Activated CD8-positive, alpha-beta memory T cell treated with anti-CD3 and anti-CD28 coated beads for 36 hours (primary cell): Measurements from ENCODE around the gene CORO1C. TPM values are rescaled to one million over a fixed set of nuclear protein-coding genes. Genes with fewer than 3 reads are reported as not detected.

ENCODE experiments used
- CTCF ChIA-PET: fragments of 350-600 bp; sonication (Branson Sonifier 250); formaldehyde crosslinking; loops from one replicate; lab custom pipeline; 2021; ENCODE audit warnings: antibody characterized with exemption; lab: Charles Lee
- POLR2A ChIA-PET: fragments of 350-600 bp; sonication (Branson Sonifier 250); formaldehyde crosslinking; loops from one replicate; lab custom pipeline; 2021; ENCODE audit warnings: antibody characterized with exemption; lab: Charles Lee
- total RNA-seq, 2 experiments: library from RNA; stranded (reverse); gene quantifications; one replicate each; pipeline ENCODE4 v1.2.3, GENCODE V29; 2021

The CORO1C gene
- total RNA-seq, 2 experiments from 2014 or later = 71.0 to 78.7 TPM

- POLR2A ChIA-PET = interaction anchor here (0.6 to 6.0 kb wide), 5 partner anchors 18 to 75 kb away, joined by 4 to 65 read pairs (median 6); partner anchors contain the start of genes ISCU and SART3
- CTCF ChIA-PET = interaction anchor here (1.1 to 5.4 kb wide), 9 partner anchors 11 to 169 kb away, joined by 3 to 33 read pairs (median 8); partner anchors contain the start of gene SART3
Observed at GRCh38 chr12:108635201-108635996, 95.9 kb downstream of the CORO1C start.

- ChIA-PET CTCF (interaction anchor here (0.9 to 5.4 kb wide), 7 partner anchors 12 to 74 kb away, joined by 3 to 33 read pairs (median 8); partner anchors contain the start of gene SART3), POLR2A (interaction anchor here (1.4 to 6.0 kb wide), 3 partner anchors 17 to 74 kb away, joined by 6 to 65 read pairs (median 9); partner anchors contain the start of genes ISCU and SART3)
Observed at GRCh38 chr12:108634341-108634751, 97.0 kb downstream of the CORO1C start.

DNA sequence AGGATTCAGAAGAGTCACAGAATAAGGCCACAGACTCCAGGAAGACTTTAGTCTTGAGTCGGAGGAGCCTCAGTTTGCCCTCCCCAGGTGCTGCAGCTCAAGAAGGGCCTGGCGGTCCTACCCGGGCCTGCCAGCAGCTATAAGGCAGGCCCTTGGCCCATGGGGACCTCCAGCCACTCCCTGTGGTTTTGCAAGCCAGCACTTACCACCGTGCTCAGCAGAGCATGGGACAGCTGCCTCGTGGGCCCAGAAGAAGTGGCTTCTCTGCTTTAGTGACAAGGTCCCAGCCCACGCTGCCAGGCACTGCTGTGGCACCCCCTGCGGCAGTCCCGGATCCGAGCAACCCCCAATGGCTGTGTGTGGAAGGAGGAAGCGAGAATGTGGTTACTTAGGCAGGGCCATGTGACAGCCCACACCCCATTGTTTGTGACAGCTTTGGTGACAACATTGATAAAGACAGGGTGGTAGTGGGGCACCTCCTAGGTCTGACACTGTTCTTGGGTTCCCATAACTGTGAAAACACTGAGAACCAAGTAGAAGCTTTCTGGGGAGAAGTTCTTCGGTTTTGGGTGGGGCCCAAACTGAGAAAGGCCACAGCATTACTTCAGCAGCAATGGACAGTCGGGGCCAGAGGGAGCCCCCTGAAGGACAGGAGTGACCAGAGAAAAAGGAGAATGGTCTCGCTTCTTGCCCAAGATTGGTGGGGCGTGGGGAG is 97.6 kb downstream of the CORO1C start, which contains the start of gene SELPLG:
Gene SELPLG (minus strand): TSS at position 361 of the 715 bp plus-strand sequence. CDS start 9,587 bp downstream, outside the sequence.
- ChIA-PET CTCF (interaction anchor here (0.9 to 8.0 kb wide), 8 partner anchors 15 to 170 kb away, joined by 3 to 81 read pairs (median 6); partner anchors contain the start of genes ISCU and SART3), POLR2A (interaction anchor here (0.6 to 6.0 kb wide), 6 partner anchors 13 to 199 kb away, joined by 3 to 65 read pairs (median 8); partner anchors contain the start of genes ISCU and SART3)

GRCh38 chr12:108633081-108633533 is 98.2 kb downstream of the CORO1C start:
- POLR2A ChIA-PET = interaction anchor here (0.6 to 6.0 kb wide), 6 partner anchors 12 to 200 kb away, joined by 3 to 65 read pairs (median 6); partner anchors contain the start of genes ISCU and SART3
- CTCF ChIA-PET = interaction anchor here (0.9 to 8.0 kb wide), 5 partner anchors 15 to 318 kb away, joined by 3 to 81 read pairs (median 5); partner anchors contain the start of genes ISCU and SART3

DNA sequence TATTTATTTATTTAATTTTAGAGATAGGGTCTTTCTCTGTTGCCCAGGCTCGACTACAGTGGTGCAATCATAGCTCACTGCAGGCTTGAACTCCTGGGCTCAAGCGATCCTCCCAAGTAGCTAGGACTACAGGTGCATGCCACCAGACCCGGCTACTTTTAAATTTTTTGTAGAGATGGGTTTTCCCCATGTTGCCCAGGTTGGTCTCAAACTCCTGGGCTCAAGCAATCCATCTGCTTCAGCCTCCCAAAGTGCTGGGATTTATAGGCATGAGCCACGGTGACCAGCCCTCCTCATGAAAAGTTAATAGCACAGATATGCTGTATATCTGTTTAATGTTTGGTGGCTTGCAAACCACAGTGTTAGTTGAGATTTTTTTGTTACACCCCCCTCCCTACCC is 100.1 kb downstream of the CORO1C start:
- ChIA-PET POLR2A (interaction anchor here (0.7 to 6.0 kb wide), 2 partner anchors 10 to 71 kb away, joined by 3 to 65 read pairs; partner anchors contain the start of genes ISCU and SART3), CTCF (interaction anchor here (0.7 to 8.0 kb wide), 5 partner anchors 13 to 71 kb away, joined by 3 to 81 read pairs (median 4); partner anchors contain the start of genes ISCU and SART3)

- POLR2A ChIA-PET = interaction anchor here (0.5 to 6.0 kb wide), 3 partner anchors 10 to 70 kb away, joined by 3 to 65 read pairs (median 5); partner anchors contain the start of genes ISCU and SART3
- CTCF ChIA-PET = interaction anchor here (0.6 to 8.0 kb wide), 6 partner anchors 12 to 955 kb away, joined by 3 to 81 read pairs (median 4); partner anchors contain the start of genes ISCU and SART3
Observed at GRCh38 chr12:108630481-108631207, 100.7 kb downstream of the CORO1C start.

DNA sequence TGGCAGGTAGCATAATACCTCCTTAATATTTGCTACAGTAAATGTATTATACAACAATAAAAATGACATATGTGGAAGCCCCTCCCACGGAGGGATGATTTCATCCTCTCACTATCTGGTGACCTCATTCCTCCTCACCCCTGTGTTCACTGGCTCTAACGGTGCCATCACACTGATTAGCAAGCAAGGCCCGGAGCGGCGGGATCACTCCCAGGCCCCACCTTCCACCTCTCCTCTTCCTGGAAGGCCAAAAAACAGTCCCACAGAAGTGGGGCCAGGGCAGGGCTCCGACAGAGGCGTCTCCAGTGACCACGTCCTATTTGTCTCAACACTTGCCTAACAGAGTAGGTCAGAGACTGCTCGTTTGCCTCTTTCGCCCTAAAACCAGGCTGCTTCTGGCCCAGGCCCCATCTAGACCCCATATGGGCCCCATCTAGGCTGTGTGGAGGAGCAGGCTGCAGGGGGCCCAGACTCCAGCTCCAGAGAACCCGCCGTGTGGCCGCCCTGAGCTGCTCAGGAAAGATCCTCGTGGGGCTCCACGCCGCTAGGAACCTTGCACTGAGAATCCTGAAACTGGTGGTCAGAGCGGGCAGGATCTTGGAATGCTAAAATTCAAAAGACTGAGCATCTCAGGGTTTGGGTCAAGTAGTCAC is 101.4 kb downstream of the CORO1C start:
- CTCF ChIA-PET = interaction anchor here (0.6 to 8.0 kb wide), 7 partner anchors 12 to 954 kb away, joined by 3 to 81 read pairs (median 4); partner anchors contain the start of genes ISCU and SART3
- POLR2A ChIA-PET = interaction anchor here (1.1 to 2.6 kb wide), 3 partner anchors 12 to 71 kb away, joined by 3 to 11 read pairs (median 9); partner anchors contain the start of gene ISCU

DNA sequence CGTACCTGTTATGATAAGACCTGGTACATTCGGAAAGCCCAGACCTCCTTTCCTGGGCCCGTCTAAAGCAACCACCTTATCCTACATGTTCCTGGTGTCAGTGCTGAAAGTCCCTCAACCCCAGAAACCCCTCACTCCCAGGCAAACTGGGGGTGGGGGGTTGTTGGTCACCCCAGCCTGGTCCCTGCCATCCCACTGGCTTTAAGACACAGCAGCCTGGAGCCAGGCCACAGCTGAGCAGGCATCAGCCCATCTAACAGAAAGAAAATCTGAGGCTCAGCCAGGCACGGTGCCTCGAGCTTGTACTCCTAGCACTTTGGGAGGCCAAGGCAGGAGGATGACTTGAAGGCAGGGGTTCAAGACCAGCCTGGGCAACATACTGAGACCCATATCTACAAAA is 102.2 kb downstream of the CORO1C start:
- CTCF ChIA-PET = interaction anchor here (3.4 to 8.0 kb wide), 2 partner anchors 11 to 66 kb away, joined by 17 to 81 read pairs; partner anchors contain the start of gene ISCU
- POLR2A ChIA-PET = interaction anchor here (1.9 to 2.6 kb wide), 3 partner anchors 61 to 70 kb away, joined by 5 to 11 read pairs (median 9); partner anchors contain the start of gene ISCU

DNA sequence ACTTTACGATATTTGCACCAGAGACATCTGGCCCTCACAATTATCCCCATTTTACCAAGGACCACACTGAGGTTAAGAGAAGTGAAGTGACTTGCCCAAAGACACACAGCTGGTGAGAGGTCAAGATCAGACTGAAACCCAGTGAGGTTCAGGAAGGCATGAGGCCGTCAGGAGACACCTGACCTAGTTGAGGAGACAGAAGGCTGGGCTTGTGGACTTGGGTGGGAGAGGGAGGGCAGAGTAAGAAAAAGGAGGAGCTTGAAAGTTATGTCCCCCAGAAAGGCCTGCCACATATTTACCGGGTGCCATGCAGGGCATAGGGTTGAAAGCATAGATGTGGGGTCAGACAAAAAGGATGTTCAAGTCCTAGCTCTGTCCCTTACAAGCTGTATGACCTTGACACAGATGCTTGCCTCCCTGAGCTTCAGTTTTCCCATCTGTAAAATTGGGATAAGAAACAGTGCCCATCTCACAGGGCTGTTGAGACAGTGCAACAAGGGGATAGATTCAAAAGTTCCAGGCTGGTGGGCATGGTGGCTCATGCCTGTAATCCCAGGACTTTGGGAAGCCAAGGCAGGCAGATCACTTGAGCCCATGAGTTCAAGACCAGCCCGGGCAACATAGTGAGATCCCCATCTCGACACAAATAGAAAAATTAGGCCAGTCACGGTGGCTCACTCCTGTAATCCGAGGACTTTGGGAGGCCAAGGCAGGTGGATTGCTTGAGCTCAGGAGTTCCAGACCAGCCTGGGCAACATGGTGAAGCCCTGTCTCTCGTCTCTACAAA is 104.0 kb downstream of the CORO1C start:
- CTCF ChIA-PET = interaction anchor here (1.1 to 8.0 kb wide), 7 partner anchors 9 to 211 kb away, joined by 3 to 81 read pairs (median 5); partner anchors contain the start of gene ISCU
- POLR2A ChIA-PET = interaction anchor here (0.6 to 2.6 kb wide), 9 partner anchors 8 to 485 kb away, joined by 3 to 11 read pairs (median 5); partner anchors contain the start of genes ISCU and SART3

- ChIA-PET CTCF (no interaction called here), POLR2A (no interaction called here)
Observed at GRCh38 chr12:108625228-108625627, 106.1 kb downstream of the CORO1C start.

- CTCF ChIA-PET = no interaction called here
- POLR2A ChIA-PET = interaction anchor here (0.8 kb wide), 1 partner anchor 27 kb away, joined by 11 read pairs; no protein-coding TSS in a partner anchor
Observed at GRCh38 chr12:108623577-108623976, 107.7 kb downstream of the CORO1C start.

- CTCF ChIA-PET = interaction anchor here (8.4 kb wide), 1 partner anchor 56 kb away, joined by 129 read pairs; no protein-coding TSS in a partner anchor
- POLR2A ChIA-PET = no interaction called here
Observed at GRCh38 chr12:108622921-108623514, 108.3 kb downstream of the CORO1C start.

DNA sequence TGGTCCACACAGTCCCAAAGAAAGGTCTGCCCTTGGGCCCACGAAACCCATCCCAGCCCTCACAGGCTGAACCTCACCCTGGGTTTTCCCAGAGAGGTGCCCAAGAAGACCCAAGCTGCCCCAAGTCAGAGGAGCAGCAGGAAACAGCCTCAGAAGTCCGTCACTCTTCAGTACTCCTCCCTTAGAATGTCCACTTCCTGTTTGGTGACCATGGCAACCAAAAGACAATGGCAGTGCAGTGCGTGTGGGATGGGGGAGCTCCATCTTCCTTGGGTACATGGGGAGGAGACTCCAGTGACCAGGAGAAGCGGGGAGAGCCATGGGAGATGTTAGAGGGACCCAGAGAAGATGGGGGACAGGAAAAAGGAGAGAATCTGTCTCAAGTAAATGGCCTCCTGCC is 108.9 kb downstream of the CORO1C start:
- POLR2A ChIA-PET = no interaction called here
- CTCF ChIA-PET = interaction anchor here (0.8 to 8.4 kb wide), 3 partner anchors 55 to 63 kb away, joined by 3 to 129 read pairs (median 6); partner anchors contain the start of gene ISCU

- ChIA-PET CTCF (interaction anchor here (1.6 to 8.4 kb wide), 2 partner anchors 54 to 59 kb away, joined by 4 to 129 read pairs; partner anchors contain the start of gene ISCU), POLR2A (interaction anchor here (0.7 to 1.1 kb wide), 3 partner anchors 10 to 59 kb away, joined by 3 read pairs; partner anchors contain the start of gene ISCU)
Observed at GRCh38 chr12:108621161-108621560, 110.2 kb downstream of the CORO1C start.
